ENCODE measurements around the gene GNPTAB. TPM values are rescaled to one million over a fixed set of nuclear protein-coding genes. Genes with fewer than 3 reads are reported as not detected.

The GNPTAB gene
- total and polyA plus RNA-seq, 2 donors (not counting 1 experiment from before 2014, with no cell fraction given) = 10.4 to 79.4 TPM

DNA sequence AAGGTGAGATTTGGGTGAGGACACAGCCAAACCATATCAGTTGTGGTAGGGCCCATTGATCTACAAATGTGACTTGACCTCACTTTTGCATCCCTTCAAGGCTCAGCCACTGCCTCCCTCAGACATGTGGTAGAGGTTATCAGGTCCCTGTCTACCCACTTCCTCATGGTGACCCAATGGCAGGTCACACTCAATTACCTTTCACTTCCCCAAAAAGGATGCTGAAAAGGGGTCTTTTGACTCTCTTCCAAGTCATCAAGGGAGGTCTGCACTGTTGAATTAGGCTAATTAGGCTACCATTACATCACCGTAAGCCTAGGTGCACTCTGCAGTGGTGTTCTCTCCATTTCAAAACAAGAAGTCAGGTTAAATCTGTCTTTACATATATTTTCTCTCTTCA is 24.0 kb upstream of the GNPTAB start:
- Histone ChIP-seq H3K9ac (ENCODE audit: low read length) (no peak overlapping the region), H3K4me1 (ENCODE audit: control insufficient read depth in 2 of 2, insufficient read depth in 2 of 2, low read length in 2 of 2) (peaks cover 16% of the 10 kb centered on the region in 2 donors), H2AFZ (ENCODE audit: insufficient read depth, low read depth, low read length, poor library complexity, severe bottlenecking) (no peak overlapping the region), H3K9me3 (ENCODE audit: control extremely low read depth in 1 of 3, control insufficient read depth in 2 of 3, insufficient read depth in 1 of 3, low read length in 2 of 3) (peaks cover 0 to 2% (median 0%) of the 10 kb centered on the region in 3 donors), H4K20me1 (ENCODE audit: control insufficient read depth, insufficient read depth, low read length, poor library complexity, severe bottlenecking) (no peaks in the 10 kb centered on the region), H3K4me3 (ENCODE audit: control extremely low read depth in 1 of 5, extremely low read depth in 1 of 5, insufficient read depth in 1 of 5, low read depth in 2 of 5, low read length in 4 of 5) (no peak overlapping the region), H3K27ac (ENCODE audit: low read length in 2 of 2) (no peak overlapping the region), H3K79me2 (ENCODE audit: control insufficient read depth, insufficient read depth, low read length) (no peaks in the 10 kb centered on the region), H3K36me3 (replicated peaks in 1 of 2; ENCODE audit: control extremely low read depth in 1 of 2, control insufficient read depth in 1 of 2, extremely low read depth in 1 of 2, insufficient read depth in 2 of 2, low read length in 1 of 2) (no peaks in the 10 kb centered on the region), H3K27me3 (replicated peaks in 1 of 4; ENCODE audit: control extremely low read depth in 1 of 4, control insufficient read depth in 3 of 4, insufficient read depth in 4 of 4, low read length in 3 of 4) (no peaks in the 10 kb centered on the region), H3K4me2 (replicated peaks; ENCODE audit: low read depth, low read length, poor library complexity, severe bottlenecking) (peak overlapping the region; percentile 3)
- POLR2A ChIA-PET = no interaction called here
- Mint-ChIP-seq H3K4me3 (no peak overlapping the region), H3K9me3 (ENCODE audit: insufficient read depth) (no peaks in the 10 kb centered on the region), H3K27me3 (no peaks in the 10 kb centered on the region), H3K27ac (no peak overlapping the region), H3K4me1 (peaks cover 36% of the 10 kb centered on the region)
- TF ChIP-seq, protein P1, sequence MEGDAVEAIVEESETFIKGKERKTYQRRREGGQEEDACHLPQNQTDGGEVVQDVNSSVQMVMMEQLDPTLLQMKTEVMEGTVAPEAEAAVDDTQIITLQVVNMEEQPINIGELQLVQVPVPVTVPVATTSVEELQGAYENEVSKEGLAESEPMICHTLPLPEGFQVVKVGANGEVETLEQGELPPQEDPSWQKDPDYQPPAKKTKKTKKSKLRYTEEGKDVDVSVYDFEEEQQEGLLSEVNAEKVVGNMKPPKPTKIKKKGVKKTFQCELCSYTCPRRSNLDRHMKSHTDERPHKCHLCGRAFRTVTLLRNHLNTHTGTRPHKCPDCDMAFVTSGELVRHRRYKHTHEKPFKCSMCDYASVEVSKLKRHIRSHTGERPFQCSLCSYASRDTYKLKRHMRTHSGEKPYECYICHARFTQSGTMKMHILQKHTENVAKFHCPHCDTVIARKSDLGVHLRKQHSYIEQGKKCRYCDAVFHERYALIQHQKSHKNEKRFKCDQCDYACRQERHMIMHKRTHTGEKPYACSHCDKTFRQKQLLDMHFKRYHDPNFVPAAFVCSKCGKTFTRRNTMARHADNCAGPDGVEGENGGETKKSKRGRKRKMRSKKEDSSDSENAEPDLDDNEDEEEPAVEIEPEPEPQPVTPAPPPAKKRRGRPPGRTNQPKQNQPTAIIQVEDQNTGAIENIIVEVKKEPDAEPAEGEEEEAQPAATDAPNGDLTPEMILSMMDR (IDR thresholded peaks at IDR 0.05) = no peak
- TF ChIP-seq EZH2 (IDR thresholded peaks at IDR 0.05; ENCODE audit: borderline replicate concordance, insufficient read depth, low read depth, low read length, poor library complexity, severe bottlenecking) = no peak
- ATAC-seq (ENCODE audit: low read depth) = peak; percentile 76
- intact Hi-C loops (cut with micrococcal nuclease) = no loop called here
- DNase-seq = peak; percentile 50
- CTCF ChIA-PET = interaction anchor here (0.6 to 1.9 kb wide), 2 partner anchors 15 to 70 kb away, joined by 3 to 10 read pairs; no protein-coding TSS in a partner anchor
- 33% methylated on average over 1 of the region's 1 CpG for WGBS (ENCODE audit: insufficient coverage)

DNA sequence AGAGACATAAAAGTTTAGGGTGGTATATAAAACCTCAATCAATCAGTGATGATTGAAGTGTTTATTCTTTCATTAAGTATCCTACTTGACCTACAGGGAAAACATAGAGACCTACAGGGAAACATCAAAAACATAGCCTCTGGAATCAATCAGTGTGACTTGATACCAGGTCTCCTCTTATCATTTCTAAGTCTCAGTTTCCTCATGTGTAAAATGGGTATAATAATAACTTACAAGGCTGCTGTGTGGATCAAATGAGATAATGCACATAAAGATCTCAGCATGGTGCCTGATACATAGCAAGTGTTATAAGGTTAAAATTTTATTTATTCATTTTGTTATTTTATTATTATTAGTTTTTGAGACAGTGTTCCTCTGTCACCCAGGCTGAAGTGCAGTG is 22.2 kb upstream of the GNPTAB start:
- Mint-ChIP-seq H3K9me3 (ENCODE audit: insufficient read depth) (no peaks in the 10 kb centered on the region), H3K4me1 (peaks cover 34% of the 10 kb centered on the region), H3K27ac (no peak overlapping the region), H3K27me3 (no peaks in the 10 kb centered on the region), H3K4me3 (no peak overlapping the region)
- no peaks in the 10 kb centered on the region for H3K36me3 ChIP-seq (replicated peaks in 1 of 2; ENCODE audit: control extremely low read depth in 1 of 2, control insufficient read depth in 1 of 2, extremely low read depth in 1 of 2, insufficient read depth in 2 of 2, low read length in 1 of 2)
- ChIA-PET POLR2A (no interaction called here), CTCF (interaction anchor here (1.1 kb wide), 1 partner anchor 22 kb away, joined by 3 read pairs; the partner anchor contains the start of gene GNPTAB)
- TF ChIP-seq EZH2 (IDR thresholded peaks at IDR 0.05; ENCODE audit: borderline replicate concordance, insufficient read depth, low read depth, low read length, poor library complexity, severe bottlenecking) = no peak
- TF ChIP-seq, protein P1 (IDR thresholded peaks at IDR 0.05) = no peak
- peaks cover 16% of the 10 kb centered on the region in 2 donors for H3K4me1 ChIP-seq (ENCODE audit: control insufficient read depth in 2 of 2, insufficient read depth in 2 of 2, low read length in 2 of 2)
- H3K9ac ChIP-seq (ENCODE audit: low read length) = no peak overlapping the region
- H3K4me2 ChIP-seq (replicated peaks; ENCODE audit: low read depth, low read length, poor library complexity, severe bottlenecking) = no peak overlapping the region
- H3K9me3 ChIP-seq (ENCODE audit: control extremely low read depth in 1 of 3, control insufficient read depth in 2 of 3, insufficient read depth in 1 of 3, low read length in 2 of 3) = peaks cover 0 to 2% (median 0%) of the 10 kb centered on the region in 3 donors
- ATAC-seq (ENCODE audit: low read depth) (no peak), DNase-seq (no peak)
- no peak overlapping the region for H2AFZ ChIP-seq (ENCODE audit: insufficient read depth, low read depth, low read length, poor library complexity, severe bottlenecking)
- intact Hi-C loops (cut with micrococcal nuclease) = no loop called here
- H3K27me3 ChIP-seq (replicated peaks in 1 of 4; ENCODE audit: control extremely low read depth in 1 of 4, control insufficient read depth in 3 of 4, insufficient read depth in 4 of 4, low read length in 3 of 4) = no peaks in the 10 kb centered on the region
- H4K20me1 ChIP-seq (ENCODE audit: control insufficient read depth, insufficient read depth, low read length, poor library complexity, severe bottlenecking) = no peaks in the 10 kb centered on the region
- no peak overlapping the region for H3K27ac ChIP-seq (ENCODE audit: low read length in 2 of 2)
- no peak overlapping the region for H3K4me3 ChIP-seq (ENCODE audit: control extremely low read depth in 1 of 5, extremely low read depth in 1 of 5, insufficient read depth in 1 of 5, low read depth in 2 of 5, low read length in 4 of 5)
- no peaks in the 10 kb centered on the region for H3K79me2 ChIP-seq (ENCODE audit: control insufficient read depth, insufficient read depth, low read length)
